LNCAP (cell line): ENCODE data around the gene MTERF2.

Source experiments
- TF ChIP-seq, protein P1 (sequence below): fragments of 450-650 bp; IDR thresholded peaks from 2 replicates; pipeline ENCODE4 v1.5.1; 2017; ENCODE audit warnings: mild to moderate bottlenecking

The MTERF2 gene

DNA sequence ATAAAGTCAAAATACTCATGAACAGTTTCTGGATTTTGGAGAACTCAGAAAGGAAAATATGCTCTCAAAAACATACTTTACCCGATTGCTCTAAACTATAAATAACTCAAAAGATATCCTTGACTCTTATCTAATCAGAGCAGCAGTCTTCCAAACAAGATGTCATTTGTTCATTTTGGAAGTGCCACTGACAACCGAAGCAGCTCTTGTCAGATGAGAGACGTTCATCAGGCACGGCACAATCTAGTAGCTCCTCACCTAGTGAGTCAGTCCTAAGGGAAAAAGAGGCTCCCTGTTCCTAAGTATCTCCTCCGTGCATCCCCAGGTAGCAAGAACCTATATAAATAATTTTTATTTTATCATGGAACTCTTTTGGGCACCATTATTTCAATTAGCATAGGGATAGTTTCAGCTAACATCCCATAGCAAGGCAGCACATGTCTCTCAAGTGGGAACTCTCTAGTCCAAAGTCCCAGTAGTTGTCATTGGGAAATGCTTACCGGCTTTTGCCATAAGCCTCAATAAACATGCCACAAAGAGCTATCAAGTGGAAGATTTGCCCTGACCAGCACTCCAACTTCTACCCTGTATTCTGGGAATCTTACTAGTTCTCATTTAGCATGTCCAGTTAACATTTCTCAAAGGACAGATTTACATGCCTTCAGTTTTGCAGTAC lies 45.3 kb downstream of the MTERF2 start:
- TF ChIP-seq, protein P1, sequence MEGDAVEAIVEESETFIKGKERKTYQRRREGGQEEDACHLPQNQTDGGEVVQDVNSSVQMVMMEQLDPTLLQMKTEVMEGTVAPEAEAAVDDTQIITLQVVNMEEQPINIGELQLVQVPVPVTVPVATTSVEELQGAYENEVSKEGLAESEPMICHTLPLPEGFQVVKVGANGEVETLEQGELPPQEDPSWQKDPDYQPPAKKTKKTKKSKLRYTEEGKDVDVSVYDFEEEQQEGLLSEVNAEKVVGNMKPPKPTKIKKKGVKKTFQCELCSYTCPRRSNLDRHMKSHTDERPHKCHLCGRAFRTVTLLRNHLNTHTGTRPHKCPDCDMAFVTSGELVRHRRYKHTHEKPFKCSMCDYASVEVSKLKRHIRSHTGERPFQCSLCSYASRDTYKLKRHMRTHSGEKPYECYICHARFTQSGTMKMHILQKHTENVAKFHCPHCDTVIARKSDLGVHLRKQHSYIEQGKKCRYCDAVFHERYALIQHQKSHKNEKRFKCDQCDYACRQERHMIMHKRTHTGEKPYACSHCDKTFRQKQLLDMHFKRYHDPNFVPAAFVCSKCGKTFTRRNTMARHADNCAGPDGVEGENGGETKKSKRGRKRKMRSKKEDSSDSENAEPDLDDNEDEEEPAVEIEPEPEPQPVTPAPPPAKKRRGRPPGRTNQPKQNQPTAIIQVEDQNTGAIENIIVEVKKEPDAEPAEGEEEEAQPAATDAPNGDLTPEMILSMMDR: no peak

DNA sequence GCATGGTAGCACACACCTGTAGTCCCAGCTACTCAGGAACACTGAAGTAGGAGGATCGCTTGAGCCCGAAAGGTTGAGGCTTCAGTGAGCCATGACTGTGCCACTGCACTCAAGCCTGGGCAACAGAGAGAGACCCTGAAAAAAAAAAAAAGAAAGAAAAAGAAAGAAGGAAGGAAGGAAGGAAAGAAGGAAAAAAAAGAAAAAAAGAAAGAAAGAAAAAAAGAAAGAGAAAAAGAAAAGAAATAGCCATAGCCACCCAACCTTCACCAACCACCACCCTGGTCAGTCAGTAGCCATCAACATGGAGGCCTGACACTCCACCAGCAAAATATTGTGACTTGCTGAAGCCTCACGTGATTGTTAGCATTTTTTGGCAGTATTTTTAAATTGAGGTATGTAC lies 52.7 kb downstream of the MTERF2 start:
- TF ChIP-seq, protein P1: no peak
